NCI-H128 (cell line): ENCODE data around the gene SP7.
A peak's percentile ranks its signal among the peaks of the same experiment; 100 is the strongest.
"Not testable (repeated sequence)": the region's sequence is repeated elsewhere in the genome, so short reads cannot be mapped to it uniquely, and the experiment has no call there.

Experiments
- DNase-seq: peaks from one replicate; lab custom pipeline; 2025; ENCODE audit not compliant: unreplicated experiment; lab: John Stamatoyannopoulos, UW

The SP7 gene

DNA sequence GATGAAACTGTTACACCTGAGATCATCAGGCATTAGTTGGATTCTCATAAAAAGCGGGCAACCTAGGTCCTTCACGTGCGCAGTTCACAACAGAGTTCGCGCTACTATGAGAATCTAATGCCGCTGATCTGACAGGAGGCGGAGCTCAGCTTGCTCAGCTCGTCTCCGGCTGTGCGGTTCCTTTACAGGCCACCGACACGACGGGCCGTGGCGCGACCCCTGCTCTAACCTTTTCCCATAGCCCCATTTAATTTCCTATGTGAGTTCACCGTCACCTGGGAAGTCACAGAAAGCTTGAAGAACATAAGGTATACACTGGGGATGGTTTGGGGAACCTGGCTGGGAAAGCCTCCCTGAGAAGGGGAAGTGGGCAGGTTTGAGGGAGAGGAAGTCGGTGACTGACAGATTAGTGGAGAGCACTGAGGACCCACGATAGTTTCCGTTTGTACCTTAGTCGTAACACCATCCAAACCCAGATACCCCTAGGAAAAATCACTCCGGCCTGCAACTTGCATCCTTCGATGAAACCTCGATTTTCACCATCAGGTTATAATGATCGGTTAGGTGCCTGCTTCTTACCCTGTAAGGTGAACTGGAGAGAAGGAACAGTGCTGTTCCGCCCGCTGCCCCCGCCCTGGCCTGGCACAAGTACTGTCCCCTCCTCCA lies 11.9 kb downstream of the SP7 start:
- no peak for DNase-seq

DNA sequence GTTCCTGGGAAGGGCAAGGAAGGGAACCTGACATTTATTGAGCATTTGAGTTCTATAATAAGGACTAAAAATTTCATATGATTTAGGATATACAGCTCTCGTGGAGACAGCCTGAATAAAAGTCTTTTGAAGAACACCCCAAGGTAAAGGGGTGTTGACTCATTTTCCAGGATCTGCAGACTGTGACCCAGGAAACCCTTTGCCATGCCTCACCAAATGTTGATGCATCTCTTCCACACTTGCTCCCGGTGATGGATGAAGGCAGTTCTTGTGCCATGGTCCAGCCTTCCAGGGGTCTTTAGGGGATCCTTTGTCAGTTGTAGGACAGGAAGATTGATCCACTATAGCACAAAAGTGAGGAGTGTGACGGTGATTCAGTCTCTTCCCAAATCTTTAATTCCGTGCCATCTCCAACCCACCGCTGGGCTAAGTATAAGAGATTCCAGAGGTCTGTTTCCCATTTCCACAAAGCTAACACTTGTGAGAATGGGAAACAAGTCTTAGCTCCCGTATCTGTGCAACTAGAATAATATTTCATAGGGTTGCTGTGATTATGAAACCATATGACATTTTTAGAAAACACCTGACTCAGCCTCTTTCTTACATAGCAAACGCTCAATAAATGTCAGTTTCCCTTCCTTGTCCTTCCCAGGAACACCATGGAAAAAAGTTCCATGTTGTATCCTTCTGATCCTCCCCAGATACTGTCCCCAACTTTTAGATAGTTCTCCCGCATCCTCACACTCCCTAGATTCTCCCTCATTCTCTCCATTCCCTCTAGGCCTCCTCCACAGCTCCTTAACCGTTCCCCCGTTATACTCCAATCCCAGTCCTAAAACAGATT lies 15.6 kb downstream of the SP7 start:
- DNase-seq: no peak

DNA sequence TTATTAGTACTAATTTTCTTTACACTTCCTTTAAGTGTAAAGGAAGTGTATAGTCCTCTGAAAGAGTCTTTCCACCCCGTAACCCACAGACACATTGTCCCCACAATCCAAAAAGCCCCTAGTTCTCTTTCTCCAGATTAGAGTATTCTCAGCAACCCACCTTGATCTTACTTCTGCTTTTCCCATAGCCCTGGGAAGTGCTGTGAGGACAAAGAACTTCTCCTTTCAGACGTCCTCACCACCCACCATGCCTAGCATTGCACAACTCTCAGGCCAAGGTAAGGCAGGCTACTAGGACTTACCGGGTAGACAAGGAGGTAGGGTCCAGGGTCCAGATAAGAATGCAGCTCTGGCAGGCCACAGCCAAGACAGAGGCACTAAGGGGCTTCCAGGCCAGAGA lies 22.2 kb downstream of the SP7 start:
- DNase-seq: no peak

DNA sequence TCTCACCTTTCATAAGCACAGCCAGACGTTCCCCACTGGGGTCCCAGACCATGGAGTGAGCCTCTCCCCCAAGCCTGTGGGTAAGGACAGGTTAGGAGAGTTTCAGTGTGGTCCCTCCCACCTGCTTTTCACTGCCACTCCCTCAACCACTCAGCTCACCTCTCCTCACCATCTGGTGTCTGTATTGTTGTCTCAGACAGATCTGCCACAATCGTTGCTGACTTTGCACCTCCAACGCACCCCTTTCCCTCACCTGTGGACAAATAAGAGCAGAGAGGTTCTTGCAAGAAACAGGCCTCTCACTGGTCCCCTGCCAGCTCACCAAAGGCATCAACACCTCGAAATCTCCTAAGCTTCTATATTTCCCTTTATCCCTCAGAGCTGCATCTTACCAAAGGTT lies 27.9 kb downstream of the SP7 start:
- DNase-seq: no peak

DNA sequence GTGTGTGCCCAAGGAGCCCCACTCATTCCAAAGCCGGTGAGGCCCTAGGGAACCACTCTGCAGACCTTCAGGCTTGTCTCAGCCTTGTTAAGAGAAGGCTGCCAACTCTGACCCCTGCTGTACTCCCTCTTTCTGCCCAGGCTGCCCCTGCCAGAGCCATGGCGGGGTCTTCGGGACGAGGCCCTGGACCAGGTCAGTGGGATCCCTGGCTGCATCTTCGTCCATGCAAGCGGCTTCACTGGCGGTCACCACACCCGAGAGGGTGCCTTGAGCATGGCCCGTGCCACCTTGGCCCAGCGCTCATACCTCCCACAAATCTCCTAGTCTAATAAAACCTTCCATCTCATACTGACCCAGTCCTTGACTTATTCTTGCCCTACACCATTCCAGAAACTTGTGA lies 29.3 kb downstream of the SP7 start:
- no peak for DNase-seq

DNA sequence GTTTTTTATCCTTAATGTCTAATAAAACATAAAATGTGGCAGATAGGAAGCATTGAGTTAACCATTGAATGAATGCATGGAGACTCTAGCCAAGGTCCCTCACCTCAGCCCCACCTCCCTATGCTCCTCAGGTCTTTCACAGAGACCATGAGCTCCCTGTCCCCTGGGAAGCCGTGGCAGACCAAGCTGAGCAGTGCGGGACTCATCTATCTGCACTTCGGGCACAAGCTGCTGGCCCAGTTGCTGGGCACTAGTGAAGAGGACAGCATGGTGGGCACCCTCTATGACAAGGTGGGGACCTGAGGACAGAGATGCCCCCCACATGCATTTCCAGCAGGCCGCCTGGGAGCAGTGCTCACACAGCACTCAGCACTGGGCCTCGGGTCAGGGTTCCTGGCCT lies 33.3 kb downstream of the SP7 start:
- DNase-seq: no peak

DNA sequence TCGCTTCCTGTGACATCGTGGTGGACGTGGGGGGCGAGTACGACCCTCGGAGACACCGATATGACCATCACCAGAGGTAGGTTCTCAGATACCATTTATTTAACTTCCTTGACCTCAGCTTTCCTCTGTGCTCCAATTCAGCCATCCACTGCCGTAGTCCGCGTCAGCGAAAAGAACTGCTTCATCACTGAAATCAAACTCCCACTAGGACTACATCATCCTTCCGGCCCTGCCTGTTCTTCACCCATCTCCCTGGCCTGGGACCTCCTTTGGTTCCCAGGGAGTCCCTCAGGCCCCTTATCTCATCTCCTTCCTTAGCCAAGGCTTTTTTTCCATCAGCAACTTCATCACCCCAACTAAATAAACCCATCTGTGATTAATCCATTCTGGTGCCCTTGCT lies 36.0 kb downstream of the SP7 start:
- no peak for DNase-seq

DNA sequence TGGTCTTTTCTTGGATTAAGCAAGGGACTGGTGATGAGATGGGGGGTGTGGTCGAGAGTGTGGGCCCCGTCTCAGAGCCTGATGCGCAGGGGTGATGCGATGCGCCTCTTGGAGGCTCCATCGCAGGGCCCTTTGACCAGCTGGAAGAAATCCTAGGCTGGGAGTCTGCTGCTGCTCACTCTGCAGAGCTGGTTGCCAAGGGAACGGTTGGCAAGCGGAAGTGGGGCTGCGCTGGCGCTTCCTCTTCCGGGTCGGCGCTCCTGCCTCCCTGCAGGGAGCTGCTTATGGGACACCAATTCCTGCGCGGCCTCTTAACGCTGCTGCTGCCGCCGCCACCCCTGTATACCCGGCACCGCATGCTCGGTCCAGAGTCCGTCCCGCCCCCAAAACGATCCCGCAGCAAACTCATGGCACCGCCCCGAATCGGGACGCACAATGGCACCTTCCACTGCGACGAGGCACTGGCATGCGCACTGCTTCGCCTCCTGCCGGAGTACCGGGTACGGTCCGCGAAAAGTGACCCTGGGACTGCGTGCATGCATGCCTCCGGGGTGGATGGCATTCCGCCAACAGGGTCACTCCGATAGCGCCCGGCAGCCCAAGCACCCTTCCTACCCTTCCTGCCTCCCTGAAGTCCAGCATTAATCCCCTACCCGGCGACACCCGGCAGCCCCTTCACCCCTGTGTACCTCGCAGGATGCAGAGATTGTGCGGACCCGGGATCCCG lies 36.5 kb downstream of the SP7 start, which contains the start of gene MYG1:
Gene MYG1, plus strand, starts transcription at position 242 of the 727 bp plus-strand sequence. Its CDS starts 43 bp downstream, at position 285.
- DNase-seq: peak; percentile 54

DNA sequence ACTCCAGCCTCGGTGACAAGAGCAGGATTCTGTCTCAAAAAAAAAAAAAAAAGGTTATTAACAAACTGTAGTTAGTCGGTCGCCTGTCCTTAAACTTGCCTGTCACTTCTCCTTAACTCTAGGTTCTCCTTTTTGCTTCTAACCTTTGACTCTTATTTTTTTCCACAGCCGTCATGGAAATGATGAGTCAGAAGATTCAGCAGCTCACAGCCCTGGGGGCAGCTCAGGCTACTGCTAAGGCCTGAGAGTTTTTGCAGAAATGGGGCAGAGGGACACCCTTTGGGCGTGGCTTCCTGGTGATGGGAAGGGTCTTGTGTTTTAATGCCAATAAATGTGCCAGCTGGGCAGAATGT lies 37.1 kb downstream of the SP7 start:
- no peak for DNase-seq

DNA sequence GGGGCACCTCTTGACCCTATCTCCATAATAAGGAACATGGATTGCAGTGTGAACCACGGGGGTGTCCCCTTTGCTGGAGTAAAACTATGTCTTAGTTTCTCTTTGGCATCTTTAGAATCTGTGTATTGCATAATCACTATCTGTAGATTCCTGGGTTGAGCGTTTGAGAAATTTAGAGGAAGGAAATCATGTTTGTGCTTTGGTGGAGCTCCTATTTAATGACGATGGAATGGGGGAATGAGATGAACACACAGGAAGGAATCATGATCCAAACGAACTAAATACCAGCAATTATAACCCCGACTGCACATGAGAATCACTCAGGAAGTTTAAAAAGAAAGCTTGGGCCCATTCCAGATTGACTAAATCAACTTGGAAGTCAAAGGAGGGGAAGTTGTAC lies 38.0 kb downstream of the SP7 start:
- no peak for DNase-seq

DNA sequence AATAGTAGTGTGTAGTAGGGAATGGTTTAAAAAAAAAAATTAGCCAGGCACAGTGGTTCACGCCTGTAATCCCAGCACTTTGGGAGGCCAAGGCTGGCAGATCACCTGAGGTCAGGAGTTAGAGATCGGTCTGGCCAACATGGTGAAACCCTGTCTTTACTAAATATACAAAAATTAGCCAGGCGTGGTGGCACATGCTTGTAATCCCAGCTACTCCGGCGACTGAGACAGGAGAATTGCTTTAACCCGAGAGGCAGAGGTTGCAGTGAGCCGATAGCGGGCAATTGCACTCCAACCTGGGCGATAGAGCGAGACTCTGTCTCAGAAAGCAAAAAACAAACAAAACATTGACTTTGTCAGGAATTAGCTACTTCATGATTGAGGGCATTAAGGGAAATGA lies 39.0 kb downstream of the SP7 start:
- not testable (repeated sequence) for DNase-seq

DNA sequence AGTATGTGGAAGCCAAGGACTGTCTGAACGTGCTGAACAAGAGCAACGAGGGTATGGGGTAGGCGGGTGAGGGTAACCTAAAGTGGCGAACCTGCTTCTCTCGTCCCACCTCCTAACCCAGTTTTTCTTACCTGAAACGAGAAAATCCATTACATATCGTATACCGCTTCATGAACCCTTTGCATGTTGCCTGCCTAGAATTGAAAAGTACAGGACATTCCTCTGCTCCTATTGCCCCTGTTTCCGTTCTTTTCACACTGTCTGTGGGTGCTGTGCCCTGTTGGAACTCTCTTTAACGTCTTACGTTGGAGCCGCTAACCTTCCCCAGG lies 40.3 kb downstream of the SP7 start:
- no peak for DNase-seq

DNA sequence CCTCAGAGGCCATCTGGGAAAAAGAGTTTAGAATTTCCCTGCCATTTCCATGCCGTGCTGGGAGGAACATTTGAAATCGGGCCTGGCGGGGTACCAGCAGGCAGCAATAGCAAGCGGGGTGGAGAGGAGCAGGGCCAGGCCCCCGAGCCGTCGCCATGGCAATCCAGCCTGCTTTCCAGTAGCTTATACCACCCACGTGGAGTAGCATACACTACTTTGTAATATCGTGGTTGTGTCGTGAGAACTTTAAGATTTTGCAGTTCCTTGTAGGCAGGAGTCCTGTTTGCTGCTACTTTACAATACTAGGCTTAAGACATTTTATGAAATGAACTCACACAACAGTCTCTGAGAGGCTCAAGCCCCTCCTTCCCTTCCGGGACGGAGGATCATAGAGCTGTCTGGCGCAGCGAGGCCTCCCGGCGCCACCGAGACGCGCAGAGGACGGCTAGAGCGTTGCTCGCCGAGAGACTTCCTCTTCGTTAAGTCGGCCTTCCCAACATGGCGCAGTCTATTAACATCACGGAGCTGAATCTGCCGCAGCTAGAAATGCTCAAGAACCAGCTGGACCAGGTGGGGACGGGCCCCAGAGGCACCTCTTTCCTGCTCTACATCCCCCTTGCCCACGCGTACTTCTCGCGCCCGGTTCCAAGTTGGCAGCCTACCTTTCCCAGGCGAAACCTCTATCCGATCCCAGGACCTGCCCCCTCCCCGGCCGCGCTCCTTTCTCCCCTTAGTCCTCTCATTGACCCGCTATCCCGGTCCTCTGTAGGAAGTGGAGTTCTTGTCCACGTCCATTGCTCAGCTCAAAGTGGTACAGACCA lies 40.9 kb downstream of the SP7 start, which contains the start of gene PFDN5:
Gene PFDN5, plus strand, starts transcription at position 473 of the 821 bp plus-strand sequence. Its CDS starts 26 bp downstream, at position 499.
- peak; percentile 67 for DNase-seq

DNA sequence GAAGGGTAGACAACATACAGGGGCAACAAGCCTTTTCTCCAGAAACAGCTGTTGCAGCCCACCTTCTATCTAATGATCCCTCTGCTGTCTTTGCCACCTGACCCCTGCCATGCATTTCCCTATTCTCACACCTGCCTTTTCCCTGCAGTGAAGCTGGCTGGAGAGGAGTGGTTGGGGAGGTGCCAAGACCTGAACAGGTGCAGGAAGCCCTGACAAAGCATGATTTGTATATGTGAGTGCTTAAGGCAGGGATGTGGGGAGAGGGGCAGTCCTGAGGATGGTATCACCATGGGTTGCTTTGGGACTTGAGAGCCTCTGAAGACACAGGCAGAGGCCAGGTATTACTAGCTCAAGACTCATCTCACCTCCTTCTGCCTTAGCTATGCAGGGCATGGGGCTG lies 43.7 kb downstream of the SP7 start:
- DNase-seq: peak; percentile 56

DNA sequence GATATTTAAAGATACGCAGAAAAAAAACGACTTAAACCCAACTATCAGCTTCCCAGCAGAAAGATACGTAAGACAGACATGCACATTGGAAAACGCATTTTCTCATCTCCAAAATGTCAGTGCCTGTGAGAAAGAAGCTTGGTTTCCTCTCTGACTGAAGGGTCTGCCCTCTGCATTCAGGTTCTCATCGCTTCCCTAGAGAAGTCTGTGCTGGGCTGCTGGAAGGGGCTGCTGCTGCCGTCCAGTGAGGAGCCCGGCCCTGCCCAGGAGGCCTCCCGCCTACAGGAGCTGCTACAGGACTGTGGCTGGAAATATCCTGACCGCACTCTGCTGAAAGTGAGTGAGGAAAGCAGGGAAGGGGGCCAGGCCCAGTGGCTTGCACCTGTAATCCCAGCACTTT lies 45.5 kb downstream of the SP7 start:
- no peak for DNase-seq

DNA sequence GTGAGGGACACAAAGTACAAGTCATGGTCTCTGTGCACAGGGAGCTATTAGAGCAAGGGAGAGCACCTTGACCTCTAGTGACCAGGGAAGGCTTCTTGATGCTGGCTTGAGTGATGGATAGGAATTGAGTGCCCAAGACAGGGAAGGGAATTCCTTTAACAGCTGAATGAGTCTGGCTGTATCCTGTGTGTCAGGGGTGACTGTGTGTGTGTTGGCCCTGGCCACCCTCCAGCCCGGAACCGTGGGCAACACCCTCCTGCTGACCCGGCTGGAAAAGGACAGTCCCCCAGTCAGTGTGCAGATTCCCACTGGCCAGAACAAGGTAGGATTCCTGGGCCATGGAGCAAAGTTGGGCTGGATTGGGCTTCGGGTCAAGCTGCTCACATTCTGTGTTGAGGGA lies 46.3 kb downstream of the SP7 start:
- DNase-seq: no peak

DNA sequence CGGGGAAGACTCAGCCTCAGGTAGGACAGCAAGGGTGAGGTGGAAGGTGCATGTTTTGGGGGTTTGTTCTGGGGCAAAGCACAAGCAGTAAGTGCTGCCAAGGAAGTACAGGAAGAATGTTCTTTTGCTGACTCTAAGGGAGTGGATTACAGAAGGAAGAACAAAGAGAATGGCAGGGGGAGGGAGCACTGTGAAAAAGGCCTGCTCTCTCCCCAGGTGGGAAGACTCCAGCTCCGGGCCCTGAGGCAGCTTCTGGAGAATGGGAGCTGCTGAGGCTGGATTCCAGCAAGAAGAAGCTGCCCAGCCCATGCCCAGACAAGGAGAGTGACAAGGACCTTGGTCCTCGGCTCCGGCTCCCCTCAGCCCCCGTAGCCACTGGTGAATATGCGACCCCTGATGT lies 47.8 kb downstream of the SP7 start:
- DNase-seq: no peak

DNA sequence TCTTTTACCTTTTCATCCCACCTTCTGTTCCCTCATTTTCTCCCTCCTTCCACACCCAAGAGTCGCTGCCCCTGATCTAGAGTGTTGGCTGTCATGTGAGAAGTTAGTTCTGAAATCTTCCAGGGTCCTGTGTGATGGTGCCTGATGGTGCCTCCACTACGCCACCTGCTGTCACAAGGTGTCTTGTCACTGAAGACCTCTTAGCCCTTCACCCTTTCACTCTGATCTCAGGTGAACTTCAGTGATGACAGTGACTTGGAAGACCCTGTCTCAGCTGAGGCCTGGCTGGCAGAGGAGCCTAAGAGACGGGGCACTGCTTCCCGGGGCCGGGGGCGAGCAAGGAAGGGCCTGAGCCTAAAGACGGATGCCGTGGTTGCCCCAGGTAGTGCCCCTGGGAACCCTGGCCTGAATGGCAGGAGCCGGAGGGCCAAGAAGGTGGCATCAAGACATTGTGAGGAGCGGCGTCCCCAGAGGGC lies 48.4 kb downstream of the SP7 start:
- DNase-seq: no peak

DNA sequence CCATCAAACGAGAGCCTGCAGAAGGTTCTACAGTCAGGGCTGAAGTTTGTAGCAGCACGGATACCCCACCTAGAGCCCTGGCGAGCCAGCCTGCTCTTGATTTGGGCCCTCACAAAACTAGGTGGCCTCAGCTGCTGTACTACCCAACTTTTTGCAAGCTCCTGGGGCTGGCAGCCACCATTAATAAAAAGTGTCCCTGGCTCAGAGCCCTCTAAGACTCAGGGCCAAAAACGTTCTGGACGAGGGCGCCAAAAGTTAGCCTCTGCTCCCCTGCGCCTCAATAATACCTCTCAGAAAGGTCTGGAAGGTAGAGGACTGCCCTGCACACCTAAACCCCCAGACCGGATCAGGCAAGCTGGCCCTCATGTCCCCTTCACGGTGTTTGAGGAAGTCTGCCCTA lies 49.7 kb downstream of the SP7 start:
- DNase-seq: no peak

DNA sequence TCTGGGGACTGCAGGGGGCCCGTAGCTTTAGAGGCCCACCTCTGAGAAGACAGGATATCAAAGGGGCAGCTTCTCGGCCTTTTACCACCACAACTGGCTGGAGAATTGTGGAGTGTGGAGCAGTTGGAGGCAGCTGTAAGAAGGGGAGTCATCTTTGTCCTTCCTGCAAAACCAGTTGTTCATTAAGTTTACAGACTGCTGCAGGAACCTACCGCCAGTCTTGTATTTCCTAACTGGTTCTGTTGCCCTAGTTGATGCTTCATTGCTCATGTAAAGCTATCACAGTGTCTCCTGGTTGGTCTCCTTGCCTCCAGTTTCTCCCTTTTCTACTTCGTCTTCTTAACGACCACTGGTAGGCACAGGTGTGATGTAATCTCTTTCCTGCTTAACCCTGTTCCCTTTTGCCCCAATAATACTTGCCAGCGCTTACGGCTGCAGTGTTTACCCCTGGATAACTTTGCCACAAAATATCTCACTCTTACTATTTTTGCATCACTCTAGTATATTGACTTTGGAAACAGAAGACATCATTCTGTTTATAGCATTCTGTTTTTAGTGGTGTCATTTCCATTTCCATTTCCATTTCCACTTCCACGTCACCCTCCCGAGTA lies 56.2 kb downstream of the SP7 start:
- no peak for DNase-seq
